ENCODE results near the gene EN1. TPM values are rescaled to one million over a fixed set of nuclear protein-coding genes. Genes with fewer than 3 reads are reported as not detected.

The EN1 gene
- total RNA-seq, 8 experiments from 2014 or later = 0.14 to 21.8 (median 1.1) TPM

- in situ Hi-C loops (cut with MboI; ENCODE audit: low pct_unique_long_range_greater_than_20kb in 2 of 9, low sequenced_read_pairs in 9 of 9, unreplicated experiment in 9 of 9) = loop anchor here in 7 of 9 experiments (10.0 to 25.0 kb wide), 9 partner anchors 202 to 1027 kb away; no protein-coding TSS in a partner anchor
Observed at GRCh38 chr2:118864207-118864606, 16.8 kb upstream of the EN1 start.

DNA sequence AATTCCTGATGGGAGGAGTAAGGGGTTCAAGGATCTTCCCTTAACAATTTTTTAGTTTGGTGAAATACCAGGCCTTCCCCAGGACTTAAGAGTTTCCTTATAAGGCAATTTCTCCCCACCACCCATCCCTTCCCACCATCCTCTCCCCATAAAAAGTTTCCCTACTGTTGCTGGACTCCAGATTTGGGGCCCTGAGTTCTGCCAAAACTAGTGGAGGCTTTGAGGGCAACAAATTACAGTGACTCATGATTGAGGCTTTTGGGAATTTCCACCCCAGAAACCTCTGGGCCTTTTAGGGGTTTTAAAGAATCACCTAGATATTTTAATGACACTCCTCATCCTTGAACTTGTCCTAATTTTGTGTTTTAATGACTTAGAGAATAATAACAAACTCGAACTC is 14.3 kb upstream of the EN1 start:
- Histone ChIP-seq H3K27ac (no peak overlapping the region), H3K4me3 (no peak overlapping the region), H3K4me1 (replicated peaks in 1 of 2) (no peaks in the 10 kb centered on the region)
- in situ Hi-C loops (cut with MboI; ENCODE audit: low pct_unique_long_range_greater_than_20kb in 2 of 9, low sequenced_read_pairs in 9 of 9, unreplicated experiment in 9 of 9) = loop anchor here in 7 of 9 experiments (10.0 to 25.0 kb wide), 9 partner anchors 199 to 1024 kb away; no protein-coding TSS in a partner anchor
- 0 to 57% (median 38%) methylated on average over 1 of the region's 1 CpG; no CpG with 5 or more reads in 2 of the 10 experiments for WGBS, 10 experiments
- ATAC-seq (replicated peaks in 6 of 8) = no peak

More at GRCh38 chr2:118864207-118864606, 16.8 kb upstream of the EN1 start:
- WGBS, 10 experiments = 75 to 95% (median 87%) methylated on average over 2 to 11 of the region's 13 CpGs; no CpG with 5 or more reads in 6 of the 10 experiments
- Histone ChIP-seq H3K27ac (no peak overlapping the region), H3K4me3 (no peak overlapping the region), H3K4me1 (replicated peaks in 1 of 2) (no peaks in the 10 kb centered on the region)
- no peak for ATAC-seq (replicated peaks in 6 of 8)

DNA sequence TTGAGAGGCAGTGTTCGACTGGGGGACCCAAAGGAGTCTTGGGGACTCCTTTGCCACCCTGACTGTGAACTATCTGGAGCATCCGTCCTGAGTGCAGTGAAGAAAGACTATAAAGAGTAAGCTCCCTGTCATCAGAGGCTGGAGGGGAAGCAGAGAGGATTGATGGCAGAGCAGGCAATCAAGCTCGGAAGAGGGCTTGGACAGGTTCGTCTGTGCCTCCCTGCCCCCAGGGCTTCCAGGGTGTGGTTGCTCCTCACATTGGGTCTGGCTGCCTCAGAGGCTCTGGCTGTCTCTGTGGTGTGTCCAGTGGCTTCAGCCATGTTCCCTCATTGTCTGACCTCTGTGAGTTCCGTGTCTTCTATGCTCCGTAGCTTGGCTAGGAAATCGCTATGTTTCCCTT is 13.8 kb upstream of the EN1 start:
- WGBS, 10 experiments = 0 to 100% (median 79%) methylated on average over 1 to 4 of the region's 7 CpGs; no CpG with 5 or more reads in 4 of the 10 experiments
- Histone ChIP-seq H3K4me3 (no peak overlapping the region), H3K4me1 (replicated peaks in 1 of 2) (no peaks in the 10 kb centered on the region), H3K27ac (no peak overlapping the region)
- ATAC-seq (replicated peaks in 6 of 8) = peak in 1 of 8 experiments; percentile 56
- in situ Hi-C loops (cut with MboI; ENCODE audit: low pct_unique_long_range_greater_than_20kb in 2 of 9, low sequenced_read_pairs in 9 of 9, unreplicated experiment in 9 of 9) = loop anchor here in 7 of 9 experiments (10.0 to 25.0 kb wide), 9 partner anchors 199 to 1024 kb away; no protein-coding TSS in a partner anchor

- WGBS, 10 experiments = 29 to 68% (median 58%) methylated on average over 1 to 5 of the region's 5 CpGs; no CpG with 5 or more reads in 6 of the 10 experiments
Observed at GRCh38 chr2:118860506-118860905, 13.1 kb upstream of the EN1 start.

GRCh38 chr2:118859157-118859770 is 11.8 kb upstream of the EN1 start:
- in situ Hi-C loops (cut with MboI; ENCODE audit: low pct_unique_long_range_greater_than_20kb in 2 of 9, low sequenced_read_pairs in 9 of 9, unreplicated experiment in 9 of 9) = loop anchor here (5.0 to 25.0 kb wide), 12 partner anchors 197 to 1022 kb away; no protein-coding TSS in a partner anchor
- H3K4me1 ChIP-seq (replicated peaks in 1 of 2) = no peaks in the 10 kb centered on the region
- no peak overlapping the region for H3K27ac ChIP-seq
- 0 to 72% (median 44%) methylated on average over 1 to 18 of the region's 26 CpGs; no CpG with 5 or more reads in 5 of the 10 experiments for WGBS, 10 experiments
- no peak for ATAC-seq (replicated peaks in 6 of 8)
- H3K4me3 ChIP-seq = no peak overlapping the region

More at GRCh38 chr2:118860506-118860905, 13.1 kb upstream of the EN1 start:
- no peak for ATAC-seq (replicated peaks in 6 of 8)
- Histone ChIP-seq H3K4me1 (replicated peaks in 1 of 2) (no peaks in the 10 kb centered on the region), H3K4me3 (no peak overlapping the region), H3K27ac (no peak overlapping the region)
- in situ Hi-C loops (cut with MboI; ENCODE audit: low pct_unique_long_range_greater_than_20kb in 2 of 9, low sequenced_read_pairs in 9 of 9, unreplicated experiment in 9 of 9) = loop anchor here in 7 of 9 experiments (10.0 to 25.0 kb wide), 9 partner anchors 198 to 1023 kb away; no protein-coding TSS in a partner anchor

DNA sequence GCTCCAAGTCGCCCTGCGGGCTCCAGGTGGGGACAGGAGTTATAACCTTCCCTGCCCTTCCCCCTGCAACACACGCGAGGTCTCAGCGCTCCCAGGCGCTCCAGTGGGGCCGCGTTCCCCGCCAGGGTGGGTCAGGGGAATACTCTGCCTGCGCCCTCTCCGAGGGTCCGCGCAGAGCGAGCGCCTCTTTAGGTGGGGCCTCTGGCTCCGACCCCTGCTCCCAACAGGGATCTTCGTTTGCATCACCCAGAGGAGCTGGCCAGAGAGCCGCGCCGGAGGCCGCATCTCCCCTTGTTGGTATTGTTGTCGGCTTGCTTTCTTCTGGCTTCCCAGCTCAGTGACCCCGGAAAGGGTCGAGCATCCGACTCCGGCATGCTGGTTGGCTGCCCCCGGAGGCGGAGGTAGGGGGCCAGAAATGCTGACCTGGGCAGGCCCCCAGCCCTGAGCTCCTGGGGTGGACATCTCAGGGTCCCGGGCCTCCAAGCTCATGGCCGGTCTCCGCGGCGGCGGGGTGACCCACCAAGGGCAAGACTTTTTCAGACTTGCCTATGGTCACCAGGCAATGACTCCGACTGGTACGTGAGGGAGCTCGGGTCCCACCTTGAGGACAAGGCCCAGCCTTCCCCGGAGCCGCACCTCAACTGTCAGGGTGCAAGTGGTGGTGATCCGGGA is 11.2 kb upstream of the EN1 start:
- Histone ChIP-seq H3K4me3 (no peak overlapping the region), H3K4me1 (replicated peaks in 1 of 2) (no peaks in the 10 kb centered on the region), H3K27ac (no peak overlapping the region)
- no peak for ATAC-seq (replicated peaks in 6 of 8)
- WGBS, 10 experiments = 10 to 100% (median 45%) methylated on average over 1 to 26 of the region's 40 CpGs; no CpG with 5 or more reads in 4 of the 10 experiments
- in situ Hi-C loops (cut with MboI; ENCODE audit: low pct_unique_long_range_greater_than_20kb in 2 of 9, low sequenced_read_pairs in 9 of 9, unreplicated experiment in 9 of 9) = loop anchor here (5.0 to 25.0 kb wide), 12 partner anchors 196 to 1021 kb away; no protein-coding TSS in a partner anchor

- H3K4me3 ChIP-seq = no peak overlapping the region
- no peak overlapping the region for H3K27ac ChIP-seq
- in situ Hi-C loops (cut with MboI; ENCODE audit: low pct_unique_long_range_greater_than_20kb in 2 of 9, low sequenced_read_pairs in 9 of 9, unreplicated experiment in 9 of 9) = loop anchor here (5.0 to 25.0 kb wide), 12 partner anchors 196 to 1021 kb away; no protein-coding TSS in a partner anchor
- WGBS, 10 experiments = 0 to 96% (median 60%) methylated on average over 1 to 34 of the region's 52 CpGs; no CpG with 5 or more reads in 1 of the 10 experiments
- no peaks in the 10 kb centered on the region for H3K4me1 ChIP-seq (replicated peaks in 1 of 2)
- no peak for ATAC-seq (replicated peaks in 6 of 8)
Observed at GRCh38 chr2:118857677-118858484, 10.4 kb upstream of the EN1 start.

DNA sequence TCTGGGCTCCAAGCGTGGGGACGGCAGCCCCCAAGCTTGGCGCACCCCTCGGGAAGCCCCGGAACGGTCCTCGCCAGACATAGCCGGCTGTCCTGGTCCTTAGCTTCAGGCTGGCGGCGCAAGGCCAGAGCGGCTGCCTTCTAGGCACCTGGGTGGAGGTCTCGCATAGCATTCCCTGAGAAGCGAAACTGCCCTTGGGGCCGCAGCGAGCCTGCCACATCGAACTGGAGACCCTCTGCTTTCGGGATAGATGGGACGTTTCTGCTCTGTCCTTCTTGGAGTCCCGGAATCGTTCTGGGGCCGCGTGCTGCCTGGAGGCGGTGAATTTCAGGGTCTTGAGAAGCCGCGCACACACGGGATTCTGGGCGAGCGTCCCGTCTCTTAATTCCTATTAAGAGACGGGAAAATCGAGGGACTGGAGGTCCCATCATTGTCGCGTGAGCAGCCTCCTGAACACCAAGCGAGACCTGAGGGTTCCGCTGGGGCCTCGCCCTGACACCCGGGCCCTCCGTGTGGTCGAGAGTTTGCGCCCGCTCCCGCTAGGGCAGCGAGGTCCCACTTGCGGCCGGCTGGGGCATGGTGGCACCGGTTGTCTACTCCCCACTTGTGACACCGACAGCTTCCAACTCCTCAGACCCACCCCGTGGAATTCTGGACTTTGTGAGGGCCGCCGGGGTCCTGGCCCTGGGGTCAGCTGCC is 9.7 kb upstream of the EN1 start:
- ATAC-seq (replicated peaks in 6 of 8) = no peak
- in situ Hi-C loops (cut with MboI; ENCODE audit: low pct_unique_long_range_greater_than_20kb in 2 of 9, low sequenced_read_pairs in 9 of 9, unreplicated experiment in 9 of 9) = loop anchor here (5.0 to 25.0 kb wide), 12 partner anchors 195 to 1020 kb away; no protein-coding TSS in a partner anchor
- 5 to 66% (median 38%) methylated on average over 4 to 10 of the region's 50 CpGs; no CpG with 5 or more reads in 6 of the 10 experiments for WGBS, 10 experiments
- Histone ChIP-seq H3K4me3 (no peak overlapping the region), H3K27ac (no peak overlapping the region), H3K4me1 (replicated peaks in 1 of 2) (no peaks in the 10 kb centered on the region)

- no peak for ATAC-seq (replicated peaks in 6 of 8)
- no peak overlapping the region for H3K4me3 ChIP-seq
- H3K4me1 ChIP-seq (replicated peaks in 1 of 2) = no peaks in the 10 kb centered on the region
- in situ Hi-C loops (cut with MboI; ENCODE audit: low pct_unique_long_range_greater_than_20kb in 2 of 9, low sequenced_read_pairs in 9 of 9, unreplicated experiment in 9 of 9) = loop anchor here (5.0 to 25.0 kb wide), 12 partner anchors 194 to 1019 kb away; no protein-coding TSS in a partner anchor
- 15 to 100% (median 56%) methylated on average over 1 to 16 of the region's 25 CpGs; no CpG with 5 or more reads in 1 of the 10 experiments for WGBS, 10 experiments
- no peak overlapping the region for H3K27ac ChIP-seq
Observed at GRCh38 chr2:118856330-118856977, 9.0 kb upstream of the EN1 start.

- H3K27ac ChIP-seq = no peak overlapping the region
- in situ Hi-C loops (cut with MboI; ENCODE audit: low pct_unique_long_range_greater_than_20kb in 2 of 9, low sequenced_read_pairs in 9 of 9, unreplicated experiment in 9 of 9) = loop anchor here (5.0 to 25.0 kb wide), 12 partner anchors 193 to 1018 kb away; no protein-coding TSS in a partner anchor
- no peaks in the 10 kb centered on the region for H3K4me1 ChIP-seq (replicated peaks in 1 of 2)
- H3K4me3 ChIP-seq = peak overlapping the region; percentile 26 to 41 (median 32)
- peak; percentile 90 to 96 (median 92) for ATAC-seq (replicated peaks in 6 of 8)
- WGBS, 10 experiments = 0 to 63% (median 4%) methylated on average over 1 to 12 of the region's 69 CpGs; no CpG with 5 or more reads in 3 of the 10 experiments
Observed at GRCh38 chr2:118855451-118856279, 8.2 kb upstream of the EN1 start.

Data from motor neuron (in vitro differentiated cells).